AG08396 (cell line): ENCODE measurements around the gene CEACAM7.
A peak's percentile ranks its signal among the peaks of the same experiment; 100 is the strongest.

Experiments
- DNase-seq: peaks from one replicate; pipeline ENCODE4 v3.0.0; 2012; ENCODE audit warnings: low spot score, mixed read lengths

The CEACAM7 gene

GRCh38 chr19:41700381-41701195, 12.5 kb upstream of the CEACAM7 start:
- DNase-seq, result no peak

DNA sequence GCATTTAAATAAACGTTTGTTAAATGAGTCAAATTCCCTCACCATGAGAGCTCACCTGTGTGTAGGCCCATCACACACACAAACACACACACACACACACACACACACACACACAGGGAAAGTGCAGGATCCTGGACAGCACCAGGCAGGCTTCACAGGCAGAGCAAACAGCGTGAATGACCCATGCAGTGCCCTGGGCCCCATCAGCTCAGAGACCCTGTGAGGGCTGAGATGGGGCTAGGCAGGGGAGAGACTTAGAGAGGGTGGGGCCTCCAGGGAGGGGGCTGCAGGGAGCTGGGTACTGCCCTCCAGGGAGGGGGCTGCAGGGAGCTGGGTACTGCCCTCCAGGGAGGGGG, 11.9 kb upstream of the CEACAM7 start:
- no peak for DNase-seq

DNA sequence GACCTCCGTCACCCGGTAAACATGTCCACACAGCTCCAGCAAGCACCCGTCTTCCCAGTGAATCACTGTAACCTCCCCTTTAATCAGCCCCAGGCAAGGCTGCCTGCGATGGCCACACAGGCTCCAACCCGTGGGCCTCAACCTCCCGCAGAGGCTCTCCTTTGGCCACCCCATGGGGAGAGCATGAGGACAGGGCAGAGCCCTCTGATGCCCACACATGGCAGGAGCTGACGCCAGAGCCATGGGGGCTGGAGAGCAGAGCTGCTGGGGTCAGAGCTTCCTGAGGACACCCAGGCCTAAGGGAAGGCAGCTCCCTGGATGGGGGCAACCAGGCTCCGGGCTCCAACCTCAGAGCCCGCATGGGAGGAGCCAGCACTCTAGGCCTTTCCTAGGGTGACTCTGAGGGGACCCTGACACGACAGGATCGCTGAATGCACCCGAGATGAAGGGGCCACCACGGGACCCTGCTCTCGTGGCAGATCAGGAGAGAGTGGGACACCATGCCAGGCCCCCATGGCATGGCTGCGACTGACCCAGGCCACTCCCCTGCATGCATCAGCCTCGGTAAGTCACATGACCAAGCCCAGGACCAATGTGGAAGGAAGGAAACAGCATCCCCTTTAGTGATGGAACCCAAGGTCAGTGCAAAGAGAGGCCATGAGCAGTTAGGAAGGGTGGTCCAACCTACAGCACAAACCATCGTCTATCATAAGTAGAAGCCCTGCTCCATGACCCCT, 11.3 kb upstream of the CEACAM7 start:
- DNase-seq, result no peak

DNA sequence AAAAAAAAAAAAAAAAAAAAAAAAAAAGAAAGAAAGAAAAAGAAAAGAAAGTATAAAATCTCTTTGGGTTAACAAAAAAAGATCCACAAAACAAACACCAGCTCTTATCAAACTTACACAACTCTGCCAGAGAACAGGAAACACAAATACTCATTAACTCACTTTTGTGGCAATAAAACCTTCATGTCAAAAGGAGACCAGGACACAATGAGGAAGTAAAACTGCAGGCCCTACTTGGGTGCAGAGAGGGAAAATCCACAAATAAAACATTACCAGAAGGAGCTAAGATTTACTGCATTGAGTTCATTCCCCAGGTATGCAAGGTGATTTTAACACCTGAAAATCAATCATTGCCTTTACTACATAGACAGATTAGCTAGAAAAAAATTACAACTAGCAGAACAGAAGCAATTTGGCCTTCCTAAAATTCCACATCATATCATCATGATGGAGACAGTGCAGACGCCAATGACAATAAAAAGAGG, 10.7 kb upstream of the CEACAM7 start:
- no peak for DNase-seq

- DNase-seq, result no peak
Measured at GRCh38 chr19:41697198-41697855, 9.3 kb upstream of the CEACAM7 start.

DNA sequence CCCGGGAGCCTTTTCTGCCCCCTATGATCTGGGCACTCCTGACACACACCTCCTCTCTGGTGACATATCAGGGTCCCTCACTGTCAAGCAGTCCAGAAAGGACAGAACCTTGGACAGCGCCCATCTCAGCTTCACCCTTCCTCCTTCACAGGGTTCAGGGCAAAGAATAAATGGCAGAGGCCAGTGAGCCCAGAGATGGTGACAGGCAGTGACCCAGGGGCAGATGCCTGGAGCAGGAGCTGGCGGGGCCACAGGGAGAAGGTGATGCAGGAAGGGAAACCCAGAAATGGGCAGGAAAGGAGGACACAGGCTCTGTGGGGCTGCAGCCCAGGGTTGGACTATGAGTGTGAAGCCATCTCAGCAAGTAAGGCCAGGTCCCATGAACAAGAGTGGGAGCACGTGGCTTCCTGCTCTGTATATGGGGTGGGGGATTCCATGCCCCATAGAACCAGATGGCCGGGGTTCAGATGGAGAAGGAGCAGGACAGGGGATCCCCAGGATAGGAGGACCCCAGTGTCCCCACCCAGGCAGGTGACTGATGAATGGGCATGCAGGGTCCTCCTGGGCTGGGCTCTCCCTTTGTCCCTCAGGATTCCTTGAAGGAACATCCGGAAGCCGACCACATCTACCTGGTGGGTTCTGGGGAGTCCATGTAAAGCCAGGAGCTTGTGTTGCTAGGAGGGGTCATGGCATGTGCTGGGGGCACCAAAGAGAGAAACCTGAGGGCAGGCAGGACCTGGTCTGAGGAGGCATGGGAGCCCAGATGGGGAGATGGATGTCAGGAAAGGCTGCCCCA, 8.5 kb upstream of the CEACAM7 start:
- DNase-seq, result no peak

GRCh38 chr19:41695745-41696144, 7.7 kb upstream of the CEACAM7 start:
- no peak for DNase-seq

- no peak for DNase-seq
Measured at GRCh38 chr19:41694831-41695635, 7.0 kb upstream of the CEACAM7 start.

GRCh38 chr19:41694196-41694595, 6.1 kb upstream of the CEACAM7 start:
- DNase-seq, result no peak

- DNase-seq, result peak; percentile 48
Measured at GRCh38 chr19:41691268-41691970, 3.3 kb upstream of the CEACAM7 start.

DNA sequence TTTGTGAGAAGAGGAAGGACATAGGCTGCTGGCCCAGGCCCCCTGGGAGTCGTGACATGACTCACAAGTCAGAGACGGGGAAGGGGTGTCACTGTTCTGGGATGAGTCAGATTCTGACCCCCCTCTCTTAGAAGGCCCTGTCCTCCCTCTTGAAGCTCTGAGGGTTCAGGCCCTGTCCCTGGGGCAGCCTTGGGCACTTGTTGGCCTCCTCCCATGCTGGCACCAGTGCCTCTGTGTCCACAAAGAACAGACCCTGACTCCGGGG, 2.7 kb upstream of the CEACAM7 start:
- DNase-seq, result no peak

GRCh38 chr19:41689993-41690800, 2.1 kb upstream of the CEACAM7 start:
- DNase-seq, result no peak

DNA sequence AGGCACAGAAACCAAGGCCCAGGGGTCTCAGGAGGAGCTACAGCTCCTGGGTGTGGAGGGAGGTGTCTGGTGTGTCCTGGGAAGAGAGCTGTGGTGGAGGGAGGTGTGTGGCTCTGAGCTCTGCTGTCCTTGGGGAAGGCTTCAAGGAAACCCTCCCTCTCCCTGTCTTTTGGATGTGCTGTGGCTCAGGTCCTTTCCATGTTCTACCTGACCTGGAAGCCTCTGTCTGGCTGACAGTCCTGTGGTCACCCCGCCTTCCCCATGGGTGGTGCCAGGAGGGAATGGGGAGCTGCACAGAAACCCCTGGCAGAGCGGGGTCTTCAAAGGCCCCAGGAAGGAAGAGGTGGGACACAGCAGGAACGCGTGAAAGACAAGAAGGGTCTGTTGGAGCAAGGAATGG, 617 bp upstream of the CEACAM7 start:
- no peak for DNase-seq

DNA sequence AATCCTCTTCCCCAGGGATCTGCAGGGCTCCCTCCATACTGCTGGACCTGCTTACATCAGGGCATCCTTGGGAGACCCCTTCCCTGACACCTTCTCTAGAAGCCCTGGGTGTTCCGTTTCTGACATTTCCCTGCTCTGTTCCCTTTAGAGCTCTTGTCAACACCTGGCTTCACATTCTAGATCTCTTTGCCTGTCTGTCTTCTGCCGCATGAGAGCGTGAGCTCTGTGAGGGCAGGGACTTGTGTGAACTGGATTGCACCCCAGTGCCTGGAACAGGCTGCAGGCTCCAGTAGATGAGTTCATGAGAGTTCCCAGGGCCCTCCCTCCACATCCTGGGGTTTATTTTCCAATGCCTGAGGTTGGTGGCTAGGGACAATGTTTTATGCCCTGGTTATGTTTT, 651 bp downstream of the CEACAM7 start:
- no peak for DNase-seq

DNA sequence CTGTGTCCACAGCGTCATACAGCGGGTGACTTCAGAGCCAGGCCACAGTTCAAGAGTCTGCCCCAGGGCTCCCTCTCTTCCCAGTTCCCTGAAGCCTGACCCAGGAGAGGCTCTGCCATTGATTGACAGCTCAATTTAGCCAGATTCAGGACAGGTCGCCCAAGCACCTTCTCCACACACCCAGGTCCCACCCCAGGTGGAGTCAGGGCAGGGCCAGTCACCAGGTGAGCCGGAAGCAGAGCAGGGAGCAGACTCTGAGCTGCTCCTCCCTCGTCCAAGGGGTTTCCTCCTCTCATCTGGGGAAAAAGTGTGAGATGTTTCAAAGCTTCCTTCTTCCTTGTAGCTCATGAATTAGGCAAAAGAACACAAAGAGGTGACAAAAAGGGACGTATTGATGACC, 5.6 kb downstream of the CEACAM7 start:
- DNase-seq, result no peak

DNA sequence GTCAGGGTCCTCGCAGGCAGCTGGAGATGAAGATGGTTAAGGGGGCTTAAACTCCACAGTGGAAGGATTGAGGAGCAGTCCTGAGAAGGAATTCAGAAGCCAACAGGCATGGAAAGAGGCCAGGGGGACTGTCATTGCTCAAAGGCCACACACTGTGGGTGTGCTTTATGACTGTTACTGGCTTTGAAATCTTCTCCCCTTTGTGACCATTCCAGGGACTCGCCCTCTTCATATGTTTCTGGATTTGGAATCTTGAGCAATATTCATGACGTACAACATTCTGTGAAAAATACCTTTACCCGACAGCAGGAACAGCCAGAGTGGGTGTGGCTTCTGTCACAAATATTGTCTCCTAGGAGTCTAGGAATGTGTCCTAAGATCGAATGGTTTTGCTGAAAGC, 16.6 kb downstream of the CEACAM7 start:
- no peak for DNase-seq

GRCh38 chr19:41670755-41671154, 17.3 kb downstream of the CEACAM7 start:
- DNase-seq, result no peak

DNA sequence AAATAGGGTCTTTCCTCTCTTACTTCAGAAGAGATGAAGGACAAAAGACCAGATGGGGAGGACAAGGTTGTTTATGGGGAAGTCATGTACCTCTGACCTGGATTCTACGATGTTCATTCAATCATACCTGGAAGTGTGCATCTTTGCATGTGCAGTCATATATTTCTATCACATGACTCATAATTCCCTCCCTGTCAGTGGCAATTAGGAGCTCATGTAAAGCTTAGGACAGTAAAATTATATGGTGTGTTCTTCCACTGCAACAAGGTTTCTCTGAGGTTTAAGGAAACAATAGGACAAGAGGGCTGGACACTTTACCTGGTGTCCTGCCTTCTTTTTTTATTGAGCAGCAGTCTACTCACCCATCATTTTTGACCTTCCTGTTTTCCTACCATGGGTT, 19.8 kb downstream of the CEACAM7 start:
- DNase-seq, result no peak

DNA sequence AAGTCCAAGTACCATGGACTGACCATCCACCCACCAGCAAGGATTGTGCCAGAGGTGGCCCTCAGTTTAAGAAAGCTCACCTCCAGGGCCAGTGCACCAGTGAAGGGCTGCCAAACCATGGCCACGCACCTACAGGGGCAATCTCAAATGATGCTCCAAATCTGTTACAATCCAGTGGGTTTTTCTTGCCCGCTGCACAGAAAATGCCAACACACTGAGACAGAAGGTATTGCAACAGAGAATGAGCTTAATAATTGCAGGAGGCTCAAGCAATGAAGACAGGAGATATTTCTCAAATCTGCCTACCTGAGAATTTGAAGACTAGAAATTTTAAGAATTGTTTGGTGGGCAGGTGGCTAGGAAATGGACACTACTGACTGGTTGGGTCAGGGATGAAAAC, 22.0 kb downstream of the CEACAM7 start:
- DNase-seq, result no peak

DNA sequence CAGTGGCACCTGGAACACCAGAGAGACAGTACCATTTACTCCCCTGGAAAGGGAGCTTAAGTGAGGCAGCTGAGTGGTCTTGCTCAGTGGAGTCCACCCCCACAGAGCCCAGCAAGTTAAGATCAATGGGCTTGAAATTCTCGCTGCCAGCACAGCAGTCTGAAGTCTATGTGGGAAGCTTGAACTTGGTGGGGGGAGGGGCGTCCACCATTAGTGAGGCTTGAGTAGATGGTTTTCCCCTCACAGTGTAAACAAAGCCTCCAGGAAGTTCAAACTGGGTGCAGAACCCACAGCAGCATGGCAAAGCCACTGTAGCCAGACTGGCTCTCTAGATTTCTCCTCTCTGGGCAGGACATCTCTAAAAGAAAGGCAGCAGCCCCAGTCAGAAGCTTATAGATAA, 30.9 kb downstream of the CEACAM7 start:
- no peak for DNase-seq
